Smooth muscle cell (in vitro differentiated cells): ENCODE results near the gene MSH4. TPM values are rescaled to one million over a fixed set of nuclear protein-coding genes. Genes with fewer than 3 reads are reported as not detected.

Experiments
- DNase-seq: peaks from one replicate; lab custom pipeline; 2025; ENCODE audit not compliant: unreplicated experiment; lab: John Stamatoyannopoulos, UW
- H2AFZ ChIP-seq: fragments of 200-600 bp; sonication (generic); 2 replicates; pipeline ENCODE4 v1.6.0; 2016; ENCODE audit warnings: antibody characterized with exemption, low read depth, mild to moderate bottlenecking
- H3F3A ChIP-seq: fragments of 200-600 bp; sonication (generic); 2 replicates; pipeline ENCODE4 v1.6.0; 2017; ENCODE audit warnings: antibody characterized with exemption, low read depth
- H3K27ac ChIP-seq: fragments of 200-600 bp; sonication (generic); 2 replicates; pipeline ENCODE4 v1.5.1; 2016; ENCODE audit warnings: low read depth, mild to moderate bottlenecking
- H3K27me3 ChIP-seq: fragments of 200-600 bp; sonication (generic); 2 replicates; pipeline ENCODE4 v1.6.1; 2016; ENCODE audit warnings: low read depth, mild to moderate bottlenecking
- H3K36me3 ChIP-seq: fragments of 200-600 bp; sonication (generic); 2 replicates; pipeline ENCODE4 v1.5.1; 2016; ENCODE audit warnings: low read depth
- H3K4me1 ChIP-seq: fragments of 200-600 bp; sonication (generic); 2 replicates; pipeline ENCODE4 v1.5.1; 2016; ENCODE audit warnings: low read depth
- H3K4me2 ChIP-seq: fragments of 200-600 bp; sonication (generic); 2 replicates; pipeline ENCODE4 v1.6.0; 2016; ENCODE audit warnings: mild to moderate bottlenecking
- H3K4me3 ChIP-seq: fragments of 200-600 bp; sonication (generic); 2 replicates; pipeline ENCODE4 v1.5.1; 2016; ENCODE audit warnings: mild to moderate bottlenecking
- H3K79me2 ChIP-seq: fragments of 200-600 bp; sonication (generic); 2 replicates; pipeline ENCODE4 v1.6.0; 2016; ENCODE audit warnings: low read depth, mild to moderate bottlenecking
- H3K9ac ChIP-seq: fragments of 200-600 bp; sonication (generic); 2 replicates; pipeline ENCODE4 v1.6.0; 2016; ENCODE audit warnings: low read depth
- H3K9me3 ChIP-seq: fragments of 200-600 bp; sonication (generic); replicated peaks from 2 replicates; pipeline ENCODE4 v1.5.1; 2016; ENCODE audit warnings: low read depth
- H4K20me1 ChIP-seq: fragments of 200-600 bp; sonication (generic); 2 replicates; pipeline ENCODE4 v1.6.0; 2016; ENCODE audit warnings: low read depth
- CTCF ChIP-seq: fragments of 200-600 bp; sonication (generic); IDR thresholded peaks from 2 replicates; pipeline ENCODE4 v1.5.1; 2017; ENCODE audit warnings: borderline replicate concordance, mild to moderate bottlenecking, antibody characterized with exemption; ENCODE audit not compliant: insufficient read depth, poor library complexity, severe bottlenecking
- WGBS: methylation state at CpG from one replicate; pipeline ENCODE4 v1.1.7; 2016; ENCODE audit warnings: low lambda C conversion rate; 5-methylcytosine and 5-hydroxymethylcytosine counted together
- polyA plus RNA-seq: library from polyadenylated mRNA; unstranded; fragments of >200 nt; fragmentation: Nextera tagmentation; extraction: Ambion mirVana; gene quantifications from 2 replicates; pipeline ENCODE4 v1.2.1, GENCODE V29; 2016
- total RNA-seq: library from RNA; depleted of rRNA; stranded (reverse); fragments of >200 nt; gene quantifications from 2 replicates; pipeline ENCODE4 v1.2.3, GENCODE V29; 2014

The MSH4 gene
- total and polyA plus RNA-seq, 2 experiments from 2014 or later = not detected

GRCh38 chr1:75792091-75792490 is 4.6 kb upstream of the MSH4 start:
- Histone ChIP-seq H3K4me1 (peaks cover 27% of the 10 kb centered on the region), H3K9me3 (no peaks in the 10 kb centered on the region), H3K27ac (peak overlapping the region; percentile 58), H2AFZ (no peak overlapping the region), H3K4me3 (no peak overlapping the region), H4K20me1 (peaks cover 89% of the 10 kb centered on the region), H3K36me3 (peaks cover 22% of the 10 kb centered on the region), H3K79me2 (peaks cover 51% of the 10 kb centered on the region), H3K27me3 (no peaks in the 10 kb centered on the region), H3F3A (peaks cover 59% of the 10 kb centered on the region), H3K9ac (no peak overlapping the region), H3K4me2 (no peak overlapping the region)
- TF ChIP-seq CTCF = no peak
- no peak for DNase-seq
- WGBS = 96% methylated on average over 3 of the region's 3 CpGs

- Histone ChIP-seq H3K4me3 (no peak overlapping the region), H2AFZ (no peak overlapping the region), H3K79me2 (peaks cover 28% of the 10 kb centered on the region), H3K36me3 (peaks cover 22% of the 10 kb centered on the region), H3K4me1 (peaks cover 4% of the 10 kb centered on the region), H3K9ac (no peak overlapping the region), H3K9me3 (no peaks in the 10 kb centered on the region), H3K4me2 (no peak overlapping the region), H3K27me3 (no peaks in the 10 kb centered on the region), H3K27ac (no peak overlapping the region), H3F3A (peaks cover 44% of the 10 kb centered on the region), H4K20me1 (peaks cover 67% of the 10 kb centered on the region)
- WGBS = 97% methylated on average over 2 of the region's 2 CpGs
- no peak for DNase-seq
- no peak for TF ChIP-seq CTCF
These were observed 2.3 kb upstream of the MSH4 start for GRCh38 chr1:75794382-75794781.

GRCh38 chr1:75795703-75796193 is 934 bp upstream of the MSH4 start:
- H4K20me1 ChIP-seq = peaks cover 53% of the 10 kb centered on the region
- 94% methylated on average over 4 of the region's 4 CpGs for WGBS
- no peak overlapping the region for H3K27ac ChIP-seq

More at GRCh38 chr1:75795703-75796193, 934 bp upstream of the MSH4 start:
- H3K79me2 ChIP-seq = peaks cover 14% of the 10 kb centered on the region
- no peak overlapping the region for H3K4me2 ChIP-seq
- H3K36me3 ChIP-seq = peaks cover 21% of the 10 kb centered on the region
- no peak overlapping the region for H2AFZ ChIP-seq
- H3K4me3 ChIP-seq = no peak overlapping the region
- no peaks in the 10 kb centered on the region for H3K4me1 ChIP-seq
- no peak overlapping the region for H3K9ac ChIP-seq
- H3K9me3 ChIP-seq = no peaks in the 10 kb centered on the region
- no peak for DNase-seq
- peaks cover 44% of the 10 kb centered on the region for H3F3A ChIP-seq
- no peak for TF ChIP-seq CTCF
- no peaks in the 10 kb centered on the region for H3K27me3 ChIP-seq
